ENCODE measurements around the gene TRIP10. TPM values are rescaled to one million over a fixed set of nuclear protein-coding genes. Genes with fewer than 3 reads are reported as not detected.

Gene TRIP10
- total and polyA plus RNA-seq, 2 of the 13 experiments (the other 11 are each of a cell fraction or from before 2014, with no cell fraction given), result 32.5 to 33.2 TPM

DNA sequence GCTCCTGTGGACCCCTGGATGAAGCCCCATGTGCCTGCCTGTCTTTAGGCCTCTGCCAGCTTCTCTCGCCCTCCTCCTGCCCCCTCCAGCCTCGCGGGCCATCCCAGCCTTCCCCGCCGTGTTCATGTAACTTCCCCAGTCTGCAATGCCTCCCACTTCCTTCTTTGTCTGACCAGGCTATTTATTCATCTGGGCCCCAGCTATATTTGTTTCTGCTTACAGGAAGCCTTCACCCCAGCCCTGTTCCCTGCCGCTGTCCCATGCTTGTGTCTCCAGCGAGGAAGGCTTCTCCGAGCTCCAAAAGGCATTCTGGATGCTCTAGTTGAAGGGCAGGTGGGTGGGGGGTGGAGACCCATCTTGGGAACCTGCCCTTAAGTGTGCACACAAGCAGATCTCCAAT, 11.1 kb upstream of the TRIP10 start:
- Histone ChIP-seq H3K27ac (ENCODE audit: extremely low read length, insufficient read depth, low read length) (peak overlapping the region; percentile 99), H4K20me1 (ENCODE audit: insufficient read depth, low read length) (no peaks in the 10 kb centered on the region), H3K4me2 (ENCODE audit: low read depth, low read length) (peak overlapping the region; percentile 99), H2AFZ (ENCODE audit: low read length) (no peak overlapping the region), H3K9ac (ENCODE audit: insufficient read depth, low read depth, low read length) (peak overlapping the region; percentile 44), H3K4me1 (ENCODE audit: insufficient read depth, low read length) (peaks cover 71% of the 10 kb centered on the region), H3K36me3 (replicated peaks in 1 of 2; ENCODE audit: control insufficient read depth in 1 of 2, insufficient read depth in 2 of 2, low read length in 2 of 2) (no peaks in the 10 kb centered on the region), H3K27me3 (ENCODE audit: control insufficient read depth in 1 of 2, insufficient read depth in 2 of 2, low read length in 2 of 2) (no peaks in the 10 kb centered on the region), H3K9me3 (ENCODE audit: low read length) (no peaks in the 10 kb centered on the region), H3K79me2 (ENCODE audit: insufficient read depth, low read length) (peaks cover 4% of the 10 kb centered on the region), H3K4me3 (replicated peaks in 1 of 3; ENCODE audit: insufficient read depth in 1 of 3, low read depth in 2 of 3, low read length in 3 of 3) (no peak overlapping the region)
- DNase-seq (ENCODE audit: low spot score) (no peak), ATAC-seq (no peak), FAIRE-seq (no peak)
- intact Hi-C loops (cut with micrococcal nuclease; ENCODE audit: unreplicated experiment), result no loop called here
- CTCF ChIA-PET (ENCODE audit: low intra/inter-chr PET ratio, low total read pairs), result no interaction called here
- 37% methylated on average over 8 of the region's 8 CpGs for WGBS (ENCODE audit: low lambda C conversion rate)
- in situ Hi-C loops (cut with HindIII; ENCODE audit: extremely low pct_ligation_motif_present, low pct_unique_long_range_greater_than_20kb), result no loop called here
- POLR2A ChIA-PET, result interaction anchor here (1.1 to 3.8 kb wide), 5 partner anchors 8 to 24 kb away, joined by 5 to 187 read pairs (median 25); partner anchors contain the start of genes C3 and GPR108
- no TSS peak for BruUV-seq (replicated peaks)
- no peak for TF ChIP-seq WIZ (CRISPR knock-in tag; IDR thresholded peaks at IDR 0.05)
- peak; percentile 39; the same call in 1 of the 2 replicates for TF ChIP-seq NCOA2 (CRISPR knock-in tag; IDR thresholded peaks at IDR 0.05)
- TF ChIP-seq, protein P1, sequence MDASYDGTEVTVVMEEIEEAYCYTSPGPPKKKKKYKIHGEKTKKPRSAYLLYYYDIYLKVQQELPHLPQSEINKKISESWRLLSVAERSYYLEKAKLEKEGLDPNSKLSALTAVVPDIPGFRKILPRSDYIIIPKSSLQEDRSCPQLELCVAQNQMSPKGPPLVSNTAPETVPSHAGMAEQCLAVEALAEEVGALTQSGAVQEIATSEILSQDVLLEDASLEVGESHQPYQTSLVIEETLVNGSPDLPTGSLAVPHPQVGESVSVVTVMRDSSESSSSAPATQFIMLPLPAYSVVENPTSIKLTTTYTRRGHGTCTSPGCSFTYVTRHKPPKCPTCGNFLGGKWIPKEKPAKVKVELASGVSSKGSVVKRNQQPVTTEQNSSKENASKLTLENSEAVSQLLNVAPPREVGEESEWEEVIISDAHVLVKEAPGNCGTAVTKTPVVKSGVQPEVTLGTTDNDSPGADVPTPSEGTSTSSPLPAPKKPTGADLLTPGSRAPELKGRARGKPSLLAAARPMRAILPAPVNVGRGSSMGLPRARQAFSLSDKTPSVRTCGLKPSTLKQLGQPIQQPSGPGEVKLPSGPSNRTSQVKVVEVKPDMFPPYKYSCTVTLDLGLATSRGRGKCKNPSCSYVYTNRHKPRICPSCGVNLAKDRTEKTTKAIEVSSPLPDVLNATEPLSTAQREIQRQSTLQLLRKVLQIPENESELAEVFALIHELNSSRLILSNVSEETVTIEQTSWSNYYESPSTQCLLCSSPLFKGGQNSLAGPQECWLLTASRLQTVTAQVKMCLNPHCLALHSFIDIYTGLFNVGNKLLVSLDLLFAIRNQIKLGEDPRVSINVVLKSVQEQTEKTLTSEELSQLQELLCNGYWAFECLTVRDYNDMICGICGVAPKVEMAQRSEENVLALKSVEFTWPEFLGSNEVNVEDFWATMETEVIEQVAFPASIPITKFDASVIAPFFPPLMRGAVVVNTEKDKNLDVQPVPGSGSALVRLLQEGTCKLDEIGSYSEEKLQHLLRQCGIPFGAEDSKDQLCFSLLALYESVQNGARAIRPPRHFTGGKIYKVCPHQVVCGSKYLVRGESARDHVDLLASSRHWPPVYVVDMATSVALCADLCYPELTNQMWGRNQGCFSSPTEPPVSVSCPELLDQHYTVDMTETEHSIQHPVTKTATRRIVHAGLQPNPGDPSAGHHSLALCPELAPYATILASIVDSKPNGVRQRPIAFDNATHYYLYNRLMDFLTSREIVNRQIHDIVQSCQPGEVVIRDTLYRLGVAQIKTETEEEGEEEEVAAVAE (CRISPR knock-in tag; IDR thresholded peaks at IDR 0.05; ENCODE audit: borderline replicate concordance), result 0 out of 2 replicates have a peak, but pooled peaks have one; percentile 12
- TF ChIP-seq, protein P2, sequence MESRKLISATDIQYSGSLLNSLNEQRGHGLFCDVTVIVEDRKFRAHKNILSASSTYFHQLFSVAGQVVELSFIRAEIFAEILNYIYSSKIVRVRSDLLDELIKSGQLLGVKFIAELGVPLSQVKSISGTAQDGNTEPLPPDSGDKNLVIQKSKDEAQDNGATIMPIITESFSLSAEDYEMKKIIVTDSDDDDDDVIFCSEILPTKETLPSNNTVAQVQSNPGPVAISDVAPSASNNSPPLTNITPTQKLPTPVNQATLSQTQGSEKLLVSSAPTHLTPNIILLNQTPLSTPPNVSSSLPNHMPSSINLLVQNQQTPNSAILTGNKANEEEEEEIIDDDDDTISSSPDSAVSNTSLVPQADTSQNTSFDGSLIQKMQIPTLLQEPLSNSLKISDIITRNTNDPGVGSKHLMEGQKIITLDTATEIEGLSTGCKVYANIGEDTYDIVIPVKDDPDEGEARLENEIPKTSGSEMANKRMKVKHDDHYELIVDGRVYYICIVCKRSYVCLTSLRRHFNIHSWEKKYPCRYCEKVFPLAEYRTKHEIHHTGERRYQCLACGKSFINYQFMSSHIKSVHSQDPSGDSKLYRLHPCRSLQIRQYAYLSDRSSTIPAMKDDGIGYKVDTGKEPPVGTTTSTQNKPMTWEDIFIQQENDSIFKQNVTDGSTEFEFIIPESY (CRISPR knock-in tag; IDR thresholded peaks at IDR 0.05), result 0 out of 2 replicates have a peak, but pooled peaks have one; percentile 22
- TF ChIP-seq, protein P3, sequence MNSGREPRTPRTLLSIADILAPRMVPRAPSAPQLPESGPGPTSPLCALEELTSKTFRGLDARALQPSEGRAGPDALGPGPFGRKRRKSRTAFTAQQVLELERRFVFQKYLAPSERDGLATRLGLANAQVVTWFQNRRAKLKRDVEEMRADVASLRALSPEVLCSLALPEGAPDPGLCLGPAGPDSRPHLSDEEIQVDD (CRISPR knock-in tag; IDR thresholded peaks at IDR 0.05; ENCODE audit: borderline replicate concordance), result no peak
- TF ChIP-seq RCOR2 (CRISPR knock-in tag; IDR thresholded peaks at IDR 0.05), result no peak
- no peak for TF ChIP-seq MAZ (IDR thresholded peaks at IDR 0.05; ENCODE audit: borderline replicate concordance, low read depth, low read length)
- no peak for TF ChIP-seq MAZ (CRISPR knock-in tag; IDR thresholded peaks at IDR 0.05; ENCODE audit: low read depth)
- TF ChIP-seq NFYC (CRISPR knock-in tag; IDR thresholded peaks at IDR 0.05), result no peak
- TF ChIP-seq HES4 (CRISPR knock-in tag; IDR thresholded peaks at IDR 0.05; ENCODE audit: borderline replicate concordance), result no peak
- TF ChIP-seq FOXM1 (CRISPR knock-in tag; IDR thresholded peaks at IDR 0.05), result no peak
- TF ChIP-seq ZMYM2 (CRISPR knock-in tag; IDR thresholded peaks at IDR 0.05), result no peak
- TF ChIP-seq ZBTB1 (CRISPR knock-in tag; IDR thresholded peaks at IDR 0.05; ENCODE audit: borderline replicate concordance), result no peak
- no peak for TF ChIP-seq NFATC3 (CRISPR knock-in tag; IDR thresholded peaks at IDR 0.05)
- TF ChIP-seq POLR2G (IDR thresholded peaks at IDR 0.05; ENCODE audit: low read depth, low read length), result peak; percentile 37; the same call in 1 of the 2 replicates
- no peak for TF ChIP-seq CEBPG (CRISPR knock-in tag; IDR thresholded peaks at IDR 0.05)
- peak; percentile 59; the same call in 1 of the 2 replicates for TF ChIP-seq TARDBP (CRISPR knock-in tag; IDR thresholded peaks at IDR 0.05)
- TF ChIP-seq ZNF782 (CRISPR knock-in tag; IDR thresholded peaks at IDR 0.05; ENCODE audit: borderline replicate concordance), result no peak
- TF ChIP-seq ZFP41 (CRISPR knock-in tag; IDR thresholded peaks at IDR 0.05; ENCODE audit: borderline replicate concordance), result no peak

Data from HepG2 (cell line).